ENCODE results near the gene SRPK3.
"Not testable (repeated sequence)": the region's sequence is repeated elsewhere in the genome, so short reads cannot be mapped to it uniquely, and the experiment has no call there.

The SRPK3 gene

GRCh38 chrX:153739754-153740486 lies 40.9 kb upstream of the SRPK3 start:
- H3K27ac ChIP-seq (ENCODE audit: low read length) = no peak overlapping the region
- H3K9me3 ChIP-seq (ENCODE audit: control insufficient read depth in 1 of 2, low read length in 2 of 2) = no peaks in the 10 kb centered on the region
- no peaks in the 10 kb centered on the region for H3K4me1 ChIP-seq (ENCODE audit: control insufficient read depth in 1 of 2, insufficient read depth in 2 of 2, low read length in 2 of 2)
- no peaks in the 10 kb centered on the region for H3K27me3 ChIP-seq (ENCODE audit: low read depth, low read length)
- H3K36me3 ChIP-seq (ENCODE audit: control insufficient read depth in 1 of 2, insufficient read depth in 2 of 2, low read length in 2 of 2) = peaks cover 0 to 6% of the 10 kb centered on the region in 2 donors
- no peak overlapping the region for H3K4me3 ChIP-seq (ENCODE audit: low read depth in 1 of 2, low read length in 2 of 2)

GRCh38 chrX:153740631-153741222 lies 40.1 kb upstream of the SRPK3 start:
- no peak overlapping the region for H3K4me3 ChIP-seq (ENCODE audit: low read depth in 1 of 2, low read length in 2 of 2)
- H3K27me3 ChIP-seq (ENCODE audit: low read depth, low read length) = no peaks in the 10 kb centered on the region
- no peak overlapping the region for H3K27ac ChIP-seq (ENCODE audit: low read length)
- H3K36me3 ChIP-seq (ENCODE audit: control insufficient read depth in 1 of 2, insufficient read depth in 2 of 2, low read length in 2 of 2) = peaks cover 0 to 6% of the 10 kb centered on the region in 2 donors
- no peaks in the 10 kb centered on the region for H3K9me3 ChIP-seq (ENCODE audit: control insufficient read depth in 1 of 2, low read length in 2 of 2)
- H3K4me1 ChIP-seq (ENCODE audit: control insufficient read depth in 1 of 2, insufficient read depth in 2 of 2, low read length in 2 of 2) = no peaks in the 10 kb centered on the region

GRCh38 chrX:153741446-153741845 lies 39.4 kb upstream of the SRPK3 start:
- no peaks in the 10 kb centered on the region for H3K27me3 ChIP-seq (ENCODE audit: low read depth, low read length)
- no peak overlapping the region for H3K4me3 ChIP-seq (ENCODE audit: low read depth in 1 of 2, low read length in 2 of 2)
- no peaks in the 10 kb centered on the region for H3K4me1 ChIP-seq (ENCODE audit: control insufficient read depth in 1 of 2, insufficient read depth in 2 of 2, low read length in 2 of 2)
- H3K27ac ChIP-seq (ENCODE audit: low read length) = no peak overlapping the region
- H3K9me3 ChIP-seq (ENCODE audit: control insufficient read depth in 1 of 2, low read length in 2 of 2) = no peaks in the 10 kb centered on the region
- peaks cover 0 to 3% of the 10 kb centered on the region in 2 donors for H3K36me3 ChIP-seq (ENCODE audit: control insufficient read depth in 1 of 2, insufficient read depth in 2 of 2, low read length in 2 of 2)

- not testable (repeated sequence) for H3K4me3 ChIP-seq (ENCODE audit: low read depth in 1 of 2, low read length in 2 of 2); H3K36me3 ChIP-seq (ENCODE audit: control insufficient read depth in 1 of 2, insufficient read depth in 2 of 2, low read length in 2 of 2); H3K4me1 ChIP-seq (ENCODE audit: control insufficient read depth in 1 of 2, insufficient read depth in 2 of 2, low read length in 2 of 2); H3K9me3 ChIP-seq (ENCODE audit: control insufficient read depth in 1 of 2, low read length in 2 of 2); H3K27me3 ChIP-seq (ENCODE audit: low read depth, low read length); H3K27ac ChIP-seq (ENCODE audit: low read length)
These were observed 38.7 kb upstream of the SRPK3 start for GRCh38 chrX:153742111-153742510.

- H3K9me3 ChIP-seq (ENCODE audit: control insufficient read depth in 1 of 2, low read length in 2 of 2); H3K4me1 ChIP-seq (ENCODE audit: control insufficient read depth in 1 of 2, insufficient read depth in 2 of 2, low read length in 2 of 2); H3K4me3 ChIP-seq (ENCODE audit: low read depth in 1 of 2, low read length in 2 of 2); H3K27me3 ChIP-seq (ENCODE audit: low read depth, low read length); H3K36me3 ChIP-seq (ENCODE audit: control insufficient read depth in 1 of 2, insufficient read depth in 2 of 2, low read length in 2 of 2); H3K27ac ChIP-seq (ENCODE audit: low read length): not testable (repeated sequence)
These were observed 37.9 kb upstream of the SRPK3 start for GRCh38 chrX:153742796-153743467.

- H3K4me3 ChIP-seq (ENCODE audit: low read depth in 1 of 2, low read length in 2 of 2) = peak overlapping the region in 1 of 2 donors; percentile 24
- H3K27me3 ChIP-seq (ENCODE audit: low read depth, low read length); H3K27ac ChIP-seq (ENCODE audit: low read length); H3K9me3 ChIP-seq (ENCODE audit: control insufficient read depth in 1 of 2, low read length in 2 of 2); H3K4me1 ChIP-seq (ENCODE audit: control insufficient read depth in 1 of 2, insufficient read depth in 2 of 2, low read length in 2 of 2); H3K36me3 ChIP-seq (ENCODE audit: control insufficient read depth in 1 of 2, insufficient read depth in 2 of 2, low read length in 2 of 2): not testable (repeated sequence)
These were observed 37.2 kb upstream of the SRPK3 start for GRCh38 chrX:153743468-153744209.

- H3K4me3 ChIP-seq (ENCODE audit: low read depth in 1 of 2, low read length in 2 of 2) = peak overlapping the region in 1 of 2 donors; percentile 24
- H3K27ac ChIP-seq (ENCODE audit: low read length) = no peak overlapping the region
- no peaks in the 10 kb centered on the region for H3K9me3 ChIP-seq (ENCODE audit: control insufficient read depth in 1 of 2, low read length in 2 of 2)
- no peaks in the 10 kb centered on the region for H3K27me3 ChIP-seq (ENCODE audit: low read depth, low read length)
- no peaks in the 10 kb centered on the region for H3K4me1 ChIP-seq (ENCODE audit: control insufficient read depth in 1 of 2, insufficient read depth in 2 of 2, low read length in 2 of 2)
- no peaks in the 10 kb centered on the region for H3K36me3 ChIP-seq (ENCODE audit: control insufficient read depth in 1 of 2, insufficient read depth in 2 of 2, low read length in 2 of 2)
These were observed 36.4 kb upstream of the SRPK3 start for GRCh38 chrX:153744210-153745066.

GRCh38 chrX:153745067-153745433 lies 35.8 kb upstream of the SRPK3 start:
- not testable (repeated sequence) for H3K27me3 ChIP-seq (ENCODE audit: low read depth, low read length); H3K4me3 ChIP-seq (ENCODE audit: low read depth in 1 of 2, low read length in 2 of 2); H3K4me1 ChIP-seq (ENCODE audit: control insufficient read depth in 1 of 2, insufficient read depth in 2 of 2, low read length in 2 of 2); H3K9me3 ChIP-seq (ENCODE audit: control insufficient read depth in 1 of 2, low read length in 2 of 2); H3K36me3 ChIP-seq (ENCODE audit: control insufficient read depth in 1 of 2, insufficient read depth in 2 of 2, low read length in 2 of 2); H3K27ac ChIP-seq (ENCODE audit: low read length)

GRCh38 chrX:153746359-153746758 lies 34.5 kb upstream of the SRPK3 start:
- Histone ChIP-seq H3K27me3 (ENCODE audit: low read depth, low read length) (no peaks in the 10 kb centered on the region), H3K27ac (ENCODE audit: low read length) (no peak overlapping the region), H3K4me3 (ENCODE audit: low read depth in 1 of 2, low read length in 2 of 2) (no peak overlapping the region), H3K9me3 (ENCODE audit: control insufficient read depth in 1 of 2, low read length in 2 of 2) (no peaks in the 10 kb centered on the region), H3K36me3 (ENCODE audit: control insufficient read depth in 1 of 2, insufficient read depth in 2 of 2, low read length in 2 of 2) (no peaks in the 10 kb centered on the region), H3K4me1 (ENCODE audit: control insufficient read depth in 1 of 2, insufficient read depth in 2 of 2, low read length in 2 of 2) (no peaks in the 10 kb centered on the region)

- H3K36me3 ChIP-seq (ENCODE audit: control insufficient read depth in 1 of 2, insufficient read depth in 2 of 2, low read length in 2 of 2); H3K4me3 ChIP-seq (ENCODE audit: low read depth in 1 of 2, low read length in 2 of 2); H3K27ac ChIP-seq (ENCODE audit: low read length); H3K4me1 ChIP-seq (ENCODE audit: control insufficient read depth in 1 of 2, insufficient read depth in 2 of 2, low read length in 2 of 2); H3K9me3 ChIP-seq (ENCODE audit: control insufficient read depth in 1 of 2, low read length in 2 of 2); H3K27me3 ChIP-seq (ENCODE audit: low read depth, low read length): not testable (repeated sequence)
These were observed 33.9 kb upstream of the SRPK3 start for GRCh38 chrX:153746991-153747390.

GRCh38 chrX:153749017-153749416 lies 31.8 kb upstream of the SRPK3 start:
- not testable (repeated sequence) for H3K27ac ChIP-seq (ENCODE audit: low read length); H3K9me3 ChIP-seq (ENCODE audit: control insufficient read depth in 1 of 2, low read length in 2 of 2); H3K27me3 ChIP-seq (ENCODE audit: low read depth, low read length); H3K36me3 ChIP-seq (ENCODE audit: control insufficient read depth in 1 of 2, insufficient read depth in 2 of 2, low read length in 2 of 2); H3K4me1 ChIP-seq (ENCODE audit: control insufficient read depth in 1 of 2, insufficient read depth in 2 of 2, low read length in 2 of 2); H3K4me3 ChIP-seq (ENCODE audit: low read depth in 1 of 2, low read length in 2 of 2)

All from muscle layer of duodenum (tissue), 2 donors.